GM13977 (cell line): ENCODE data around the gene FGF5.

Experiments used
- DNase-seq: peaks from one replicate; pipeline ENCODE4 v3.0.0; 2012; ENCODE audit warnings: low spot score
- in situ Hi-C: fragments of 300-500 bp; cut with MboI; formaldehyde crosslinking; loops from one replicate; pipeline ENCODE4 v1.12.0; 2022; ENCODE audit warnings: low sequenced_read_pairs, low pct_unique_long_range_greater_than_20kb, mixed read lengths, inconsistent platforms; ENCODE audit not compliant: unreplicated experiment
- TF ChIP-seq, protein P1 (sequence below): IDR thresholded peaks from 2 replicates; pipeline ENCODE4 v1.5.1; 2012; ENCODE audit warnings: mild to moderate bottlenecking, control low read depth; ENCODE audit not compliant: insufficient read depth; ENCODE audit errors: extremely low read depth, missing control alignments

The FGF5 gene

DNA sequence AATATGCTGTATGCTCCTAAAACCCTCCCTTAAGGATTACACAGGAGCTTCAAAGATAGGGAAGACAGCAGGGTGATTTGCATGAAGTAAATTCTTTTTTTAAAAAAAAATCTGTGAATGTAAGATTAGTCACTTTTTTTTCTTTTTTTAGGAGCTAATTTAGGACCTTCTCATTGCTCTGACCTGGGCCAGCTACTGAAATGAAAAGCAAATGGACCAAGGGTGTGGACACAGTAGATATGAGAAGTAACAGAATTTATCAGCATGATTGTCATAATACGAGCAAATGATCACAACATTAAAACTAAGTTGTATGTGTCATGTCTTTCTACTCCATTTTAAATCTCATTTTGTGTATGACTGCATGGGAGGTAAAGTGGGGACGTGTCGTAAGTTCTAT is 6.6 kb upstream of the FGF5 start:
- TF ChIP-seq, protein P1, sequence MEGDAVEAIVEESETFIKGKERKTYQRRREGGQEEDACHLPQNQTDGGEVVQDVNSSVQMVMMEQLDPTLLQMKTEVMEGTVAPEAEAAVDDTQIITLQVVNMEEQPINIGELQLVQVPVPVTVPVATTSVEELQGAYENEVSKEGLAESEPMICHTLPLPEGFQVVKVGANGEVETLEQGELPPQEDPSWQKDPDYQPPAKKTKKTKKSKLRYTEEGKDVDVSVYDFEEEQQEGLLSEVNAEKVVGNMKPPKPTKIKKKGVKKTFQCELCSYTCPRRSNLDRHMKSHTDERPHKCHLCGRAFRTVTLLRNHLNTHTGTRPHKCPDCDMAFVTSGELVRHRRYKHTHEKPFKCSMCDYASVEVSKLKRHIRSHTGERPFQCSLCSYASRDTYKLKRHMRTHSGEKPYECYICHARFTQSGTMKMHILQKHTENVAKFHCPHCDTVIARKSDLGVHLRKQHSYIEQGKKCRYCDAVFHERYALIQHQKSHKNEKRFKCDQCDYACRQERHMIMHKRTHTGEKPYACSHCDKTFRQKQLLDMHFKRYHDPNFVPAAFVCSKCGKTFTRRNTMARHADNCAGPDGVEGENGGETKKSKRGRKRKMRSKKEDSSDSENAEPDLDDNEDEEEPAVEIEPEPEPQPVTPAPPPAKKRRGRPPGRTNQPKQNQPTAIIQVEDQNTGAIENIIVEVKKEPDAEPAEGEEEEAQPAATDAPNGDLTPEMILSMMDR: no peak
- DNase-seq: no peak
- in situ Hi-C loops: no loop called here

DNA sequence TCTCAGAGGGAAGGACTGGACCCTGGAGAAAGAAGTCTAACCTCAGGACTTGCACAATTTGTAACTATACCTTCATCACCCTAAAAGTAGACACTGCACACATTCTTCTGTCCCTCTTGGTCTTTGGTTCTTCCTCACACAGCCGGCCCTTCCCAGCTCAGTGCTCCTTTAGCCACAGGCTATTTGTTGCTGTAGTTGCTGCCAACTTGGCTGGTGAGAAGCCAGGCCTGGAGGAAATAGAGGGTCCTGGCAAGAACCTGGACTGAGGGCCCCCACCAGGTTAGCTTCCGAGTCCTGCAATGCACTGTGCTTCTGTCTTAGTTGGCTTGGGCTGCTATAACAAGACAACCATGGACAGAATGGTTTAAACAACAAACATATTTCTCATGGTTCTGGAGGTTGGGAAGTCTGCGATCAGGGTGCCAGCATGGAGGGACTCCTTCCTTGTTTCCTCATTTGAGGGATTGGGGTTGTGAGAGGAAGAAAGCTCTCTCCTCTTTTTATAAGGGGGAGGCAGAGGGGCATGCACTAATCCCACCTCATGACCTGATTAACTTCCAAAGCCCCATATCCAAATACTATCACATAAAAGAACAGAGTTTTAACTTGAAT is 4.4 kb upstream of the FGF5 start:
- TF ChIP-seq, protein P1: no peak
- in situ Hi-C loops: no loop called here
- DNase-seq: no peak

DNA sequence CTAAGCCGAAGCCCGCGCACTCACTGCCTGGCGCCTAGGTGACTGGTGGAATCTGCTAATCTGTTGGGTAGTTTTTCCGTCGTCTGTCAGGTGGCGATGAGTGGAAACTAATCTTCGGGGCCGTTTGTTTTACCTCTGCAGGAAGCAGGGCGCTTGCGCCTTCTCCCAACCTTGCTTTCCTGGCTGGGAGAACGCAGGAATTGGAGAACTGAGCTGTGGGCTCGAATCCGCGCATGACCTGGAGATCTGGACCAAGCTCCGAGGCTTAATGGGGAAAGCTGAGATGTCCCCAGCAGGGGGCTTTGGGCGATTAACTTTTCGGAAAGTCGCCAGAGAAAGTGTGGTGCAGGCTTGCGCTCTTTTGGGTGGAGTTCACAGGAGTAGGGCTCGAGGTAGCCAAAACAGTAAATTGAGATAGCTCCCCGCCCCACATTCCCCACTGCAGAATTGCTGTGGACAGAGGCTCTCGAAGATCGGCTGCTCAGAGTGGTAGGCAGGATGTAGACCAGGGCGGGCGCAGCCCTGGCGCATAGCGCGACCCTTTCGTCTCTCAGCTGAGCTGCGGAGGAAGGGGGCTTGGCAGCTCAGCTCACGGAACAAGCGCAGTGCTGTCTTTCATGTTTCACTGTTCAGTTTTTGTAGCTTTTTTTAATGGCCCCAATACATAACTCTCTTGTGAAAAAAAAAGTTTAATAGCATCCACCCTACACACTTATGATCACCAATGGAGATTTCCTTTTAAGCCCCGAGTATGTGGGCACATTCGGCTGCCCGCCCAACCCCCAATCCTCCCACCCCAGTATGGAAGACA is 2.7 kb upstream of the FGF5 start:
- TF ChIP-seq, protein P1: no peak
- no peak for DNase-seq
- in situ Hi-C loops: no loop called here

DNA sequence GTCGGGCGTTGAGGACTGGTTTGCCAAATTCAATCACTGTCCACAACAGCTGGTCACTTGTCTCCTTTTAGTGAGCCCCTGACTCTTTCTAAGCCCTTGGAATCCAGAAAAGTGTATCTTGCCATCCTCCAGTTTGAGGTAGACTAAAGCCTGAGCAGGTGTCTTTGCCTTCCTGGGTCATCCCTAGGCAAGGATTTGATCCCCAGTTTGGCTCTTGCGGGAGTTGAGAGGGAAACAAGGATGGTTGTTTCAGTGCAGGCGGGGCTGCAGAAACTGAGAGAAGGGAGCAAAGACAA is 2.2 kb upstream of the FGF5 start:
- DNase-seq: no peak
- TF ChIP-seq, protein P1: no peak
- in situ Hi-C loops: no loop called here

DNA sequence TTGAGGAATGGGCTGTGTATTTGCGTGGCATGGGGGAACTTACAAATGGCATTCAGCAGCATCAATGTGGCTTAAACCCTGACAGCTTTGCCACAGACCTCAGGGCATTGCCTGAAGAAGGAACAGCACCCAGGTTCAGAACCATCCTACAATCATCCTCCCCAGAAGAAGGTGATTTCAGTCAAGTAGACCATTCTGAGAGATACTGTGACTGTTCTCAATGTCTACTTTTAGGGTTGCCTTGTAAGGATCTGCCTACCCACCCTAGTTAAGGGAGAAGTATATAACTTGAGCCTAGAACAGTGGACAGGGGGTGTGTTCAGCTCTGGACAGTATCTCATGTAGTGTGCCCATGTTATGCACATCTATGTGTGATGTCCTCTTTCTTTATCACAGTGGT is 1.6 kb upstream of the FGF5 start:
- in situ Hi-C loops: no loop called here
- DNase-seq: no peak
- TF ChIP-seq, protein P1: no peak

DNA sequence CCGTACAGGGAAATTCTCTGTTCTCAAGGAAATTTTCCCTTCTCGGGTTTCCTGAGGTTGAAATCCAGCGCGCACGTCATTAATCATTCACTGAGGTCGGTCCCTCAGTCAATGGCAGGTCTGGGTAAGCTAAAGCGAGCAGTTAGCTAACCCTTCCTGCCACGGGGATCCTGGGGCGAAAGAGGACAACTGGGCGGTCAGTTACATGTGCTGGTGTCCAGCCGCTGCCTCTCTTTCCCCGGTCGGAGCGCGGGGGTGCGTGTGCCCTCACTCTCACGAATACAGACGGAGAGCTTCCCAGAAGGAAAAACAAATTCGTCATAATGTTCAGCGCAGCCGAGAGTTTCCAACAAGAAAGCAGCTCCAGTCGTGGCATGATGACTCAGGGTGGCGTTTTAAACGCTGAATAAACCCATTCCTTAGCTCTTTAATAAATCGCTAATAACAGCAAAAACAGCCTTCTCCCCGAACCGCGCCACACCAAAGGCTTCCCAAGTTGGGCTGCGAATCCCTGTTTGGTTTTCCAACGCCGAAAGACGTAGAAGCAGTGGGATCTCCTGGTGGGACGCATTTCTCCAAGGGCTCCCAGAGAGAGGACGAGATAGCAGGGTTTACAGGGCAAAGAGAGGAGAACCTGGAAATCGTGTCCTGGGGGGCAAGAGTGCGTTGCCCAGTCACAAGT is 752 bp upstream of the FGF5 start:
- in situ Hi-C loops: no loop called here
- no peak for DNase-seq
- TF ChIP-seq, protein P1: no peak
